ENCODE results near the gene GNA14. TPM values are rescaled to one million over a fixed set of nuclear protein-coding genes. Genes with fewer than 3 reads are reported as not detected.

GNA14 gene
- total and polyA plus RNA-seq, 2 experiments from 2014 or later = 0.21 to 0.36 TPM

DNA sequence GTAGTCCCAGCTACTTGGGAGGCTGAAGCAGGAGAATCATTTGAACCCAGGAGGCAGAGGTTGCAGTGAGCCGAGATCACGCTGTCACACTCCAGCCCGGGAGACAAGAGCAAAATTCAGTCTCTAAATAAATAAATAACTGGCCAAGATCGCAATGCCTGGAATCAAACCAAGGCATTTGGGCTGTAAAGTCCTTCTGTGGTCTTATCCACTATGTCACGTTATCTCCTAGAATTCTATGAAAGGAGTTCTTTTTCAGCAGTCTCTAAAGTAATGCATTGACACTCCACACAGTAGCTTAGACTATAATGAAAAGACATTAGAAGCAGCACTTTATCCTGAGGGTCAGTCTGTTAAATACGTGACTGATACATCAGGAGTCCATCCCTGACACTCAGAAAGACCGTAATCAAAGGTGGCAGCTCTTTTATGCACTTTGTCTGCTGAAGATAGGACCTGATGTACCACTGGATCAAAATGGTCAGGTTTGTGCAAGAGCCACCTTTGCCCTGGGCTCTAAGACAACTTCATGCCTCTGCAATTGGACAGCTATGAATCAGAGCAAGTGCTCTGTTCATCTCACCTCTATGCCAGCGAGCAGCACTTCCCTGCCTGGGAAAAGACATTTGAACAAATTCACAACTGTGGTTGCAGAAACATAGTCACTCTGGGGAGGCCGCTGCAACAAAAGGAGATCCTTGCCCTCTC is 31.7 kb upstream of the GNA14 start:
- Histone ChIP-seq H3K36me3 (no peaks in the 10 kb centered on the region), H3K4me3 (no peak overlapping the region), H3K27me3 (no peaks in the 10 kb centered on the region), H3K27ac (no peak overlapping the region), H3K4me1 (ENCODE audit: low read depth) (no peaks in the 10 kb centered on the region), H3K9me3 (ENCODE audit: low read depth) (no peaks in the 10 kb centered on the region)
- TF ChIP-seq, protein P1, sequence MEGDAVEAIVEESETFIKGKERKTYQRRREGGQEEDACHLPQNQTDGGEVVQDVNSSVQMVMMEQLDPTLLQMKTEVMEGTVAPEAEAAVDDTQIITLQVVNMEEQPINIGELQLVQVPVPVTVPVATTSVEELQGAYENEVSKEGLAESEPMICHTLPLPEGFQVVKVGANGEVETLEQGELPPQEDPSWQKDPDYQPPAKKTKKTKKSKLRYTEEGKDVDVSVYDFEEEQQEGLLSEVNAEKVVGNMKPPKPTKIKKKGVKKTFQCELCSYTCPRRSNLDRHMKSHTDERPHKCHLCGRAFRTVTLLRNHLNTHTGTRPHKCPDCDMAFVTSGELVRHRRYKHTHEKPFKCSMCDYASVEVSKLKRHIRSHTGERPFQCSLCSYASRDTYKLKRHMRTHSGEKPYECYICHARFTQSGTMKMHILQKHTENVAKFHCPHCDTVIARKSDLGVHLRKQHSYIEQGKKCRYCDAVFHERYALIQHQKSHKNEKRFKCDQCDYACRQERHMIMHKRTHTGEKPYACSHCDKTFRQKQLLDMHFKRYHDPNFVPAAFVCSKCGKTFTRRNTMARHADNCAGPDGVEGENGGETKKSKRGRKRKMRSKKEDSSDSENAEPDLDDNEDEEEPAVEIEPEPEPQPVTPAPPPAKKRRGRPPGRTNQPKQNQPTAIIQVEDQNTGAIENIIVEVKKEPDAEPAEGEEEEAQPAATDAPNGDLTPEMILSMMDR (IDR thresholded peaks at IDR 0.05; ENCODE audit: low read depth, low read length) = no peak
- DNase-seq (ENCODE audit: low read depth in 1 of 2, low spot score in 1 of 2) = peak in 1 of 2 donors; percentile 37

DNA sequence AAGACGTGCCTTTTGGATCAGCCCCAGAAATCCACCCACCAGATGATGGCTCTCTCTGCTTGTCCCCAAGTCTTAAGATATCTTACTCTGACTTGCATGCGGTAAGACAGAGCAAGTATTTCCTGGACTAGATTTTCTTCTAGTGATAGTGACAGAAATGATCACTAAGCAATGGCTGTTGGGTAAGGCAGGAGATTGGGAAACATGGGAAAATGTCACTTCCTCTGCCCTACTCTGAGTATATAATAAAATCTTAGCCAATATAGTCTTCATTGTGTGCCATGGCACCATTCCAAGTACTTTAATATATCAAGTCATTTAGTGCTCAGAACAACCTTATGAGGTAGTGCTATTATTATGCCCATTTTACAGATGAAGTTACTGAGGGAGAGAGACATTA is 31.0 kb upstream of the GNA14 start:
- Histone ChIP-seq H3K27me3 (no peaks in the 10 kb centered on the region), H3K9me3 (ENCODE audit: low read depth) (no peaks in the 10 kb centered on the region), H3K4me1 (ENCODE audit: low read depth) (no peaks in the 10 kb centered on the region), H3K36me3 (no peaks in the 10 kb centered on the region), H3K4me3 (no peak overlapping the region), H3K27ac (no peak overlapping the region)
- TF ChIP-seq, protein P1 (IDR thresholded peaks at IDR 0.05; ENCODE audit: low read depth, low read length) = no peak
- DNase-seq (ENCODE audit: low read depth in 1 of 2, low spot score in 1 of 2) = peak in 1 of 2 donors; percentile 50

DNA sequence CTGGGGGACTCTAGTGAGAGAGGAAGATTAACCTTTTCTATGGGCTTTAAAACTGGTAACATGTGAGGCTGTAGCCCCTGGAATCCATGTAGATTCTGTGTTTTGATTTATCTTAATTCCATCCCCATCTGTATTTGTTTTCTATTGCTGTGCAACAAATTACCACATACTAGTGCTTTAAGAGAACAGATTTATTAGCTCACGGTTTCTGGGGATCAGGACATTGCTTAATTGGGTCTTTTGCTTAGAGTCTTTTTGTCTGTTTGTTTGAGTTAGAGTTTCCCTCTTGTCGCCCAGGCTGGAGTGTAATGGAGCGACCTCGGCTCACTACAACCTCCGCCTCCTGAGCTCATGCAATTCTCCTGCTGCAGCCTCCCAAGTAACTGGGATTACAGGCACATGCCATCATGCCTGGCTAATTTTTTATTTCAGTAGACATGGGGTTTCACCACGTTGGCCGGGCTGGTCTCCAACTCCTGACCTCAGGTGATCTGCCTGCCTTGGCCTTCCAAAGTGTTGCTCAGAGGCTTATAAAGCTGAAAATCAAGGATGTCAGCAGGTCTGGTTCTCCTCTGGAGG is 29.9 kb upstream of the GNA14 start:
- TF ChIP-seq, protein P1 (IDR thresholded peaks at IDR 0.05; ENCODE audit: low read depth, low read length) = no peak
- H3K36me3 ChIP-seq = no peaks in the 10 kb centered on the region
- H3K4me3 ChIP-seq = no peak overlapping the region
- no peak overlapping the region for H3K27ac ChIP-seq
- DNase-seq (ENCODE audit: low read depth in 1 of 2, low spot score in 1 of 2) = no peak
- no peaks in the 10 kb centered on the region for H3K4me1 ChIP-seq (ENCODE audit: low read depth)
- H3K9me3 ChIP-seq (ENCODE audit: low read depth) = no peaks in the 10 kb centered on the region
- no peaks in the 10 kb centered on the region for H3K27me3 ChIP-seq

DNA sequence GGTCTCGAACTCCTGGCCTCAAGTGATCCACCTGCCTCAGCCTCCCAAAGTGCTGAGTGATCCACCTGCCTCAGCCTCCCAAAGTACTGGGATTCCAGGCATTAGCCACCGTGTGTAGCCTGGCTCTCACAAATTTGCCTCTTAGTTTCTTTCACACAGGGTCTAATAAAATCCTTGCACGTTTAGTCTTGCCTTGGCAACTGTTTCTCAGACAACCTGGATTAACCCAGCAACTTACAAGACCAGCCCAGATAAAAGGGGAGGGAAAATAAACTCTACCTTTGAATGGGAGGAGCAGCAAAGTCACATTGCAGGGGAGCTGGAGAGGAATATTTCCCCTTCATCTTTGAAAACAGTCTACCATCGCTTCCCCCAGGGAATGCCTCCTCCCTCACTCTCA is 29.3 kb upstream of the GNA14 start:
- H3K9me3 ChIP-seq (ENCODE audit: low read depth) = no peaks in the 10 kb centered on the region
- H3K27me3 ChIP-seq = no peaks in the 10 kb centered on the region
- TF ChIP-seq, protein P1 (IDR thresholded peaks at IDR 0.05; ENCODE audit: low read depth, low read length) = no peak

DNA sequence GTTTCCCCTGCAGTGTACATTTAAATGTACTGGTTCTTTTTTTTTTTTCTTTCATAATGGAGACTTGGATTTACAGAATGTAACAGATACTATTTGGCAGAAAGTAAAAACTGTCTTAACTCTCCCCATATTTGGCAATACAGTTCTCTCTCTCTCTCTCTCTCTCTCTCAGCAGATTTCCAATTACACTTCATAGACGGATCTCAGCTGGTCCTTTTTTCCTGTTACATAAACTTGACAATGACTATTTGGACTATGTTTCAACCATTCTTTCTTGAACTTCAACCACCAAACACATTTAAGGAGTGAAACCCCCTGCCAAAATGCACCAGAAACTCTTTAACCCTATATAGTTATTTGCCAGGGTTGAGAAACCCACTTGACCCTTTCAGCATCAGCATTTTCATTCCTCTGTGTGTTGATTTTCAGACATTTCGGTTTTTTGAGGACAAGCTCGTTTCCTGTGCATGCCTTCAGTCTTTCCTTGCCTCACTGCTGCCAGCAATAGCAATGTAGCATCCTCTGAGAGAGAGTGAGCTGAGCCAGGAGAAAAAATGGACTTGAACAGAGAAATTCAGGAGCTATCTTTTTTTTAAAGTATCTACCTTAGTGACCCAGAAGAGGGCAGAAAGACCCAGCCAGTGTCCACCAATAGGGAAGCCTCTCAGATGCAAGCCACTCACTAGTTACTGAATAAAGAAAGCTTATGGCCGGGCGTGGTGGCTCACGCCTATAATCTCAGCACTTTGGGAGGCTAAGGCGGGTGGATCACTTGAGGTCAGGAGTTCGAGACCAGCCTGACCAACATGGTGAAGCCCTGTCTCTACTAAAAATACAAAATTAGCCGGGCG is 26.0 kb upstream of the GNA14 start:
- no peak overlapping the region for H3K27ac ChIP-seq
- no peak overlapping the region for H3K4me3 ChIP-seq
- peak in 1 of 2 donors; percentile 73 for DNase-seq (ENCODE audit: low read depth in 1 of 2, low spot score in 1 of 2)
- TF ChIP-seq, protein P1 (IDR thresholded peaks at IDR 0.05; ENCODE audit: low read depth, low read length) = no peak
- H3K36me3 ChIP-seq = no peaks in the 10 kb centered on the region
- no peaks in the 10 kb centered on the region for H3K4me1 ChIP-seq (ENCODE audit: low read depth)
- H3K9me3 ChIP-seq (ENCODE audit: low read depth) = no peaks in the 10 kb centered on the region
- no peaks in the 10 kb centered on the region for H3K27me3 ChIP-seq

More for the DNA sequence above, 29.3 kb upstream of the GNA14 start:
- no peak overlapping the region for H3K27ac ChIP-seq
- no peaks in the 10 kb centered on the region for H3K4me1 ChIP-seq (ENCODE audit: low read depth)
- no peak overlapping the region for H3K4me3 ChIP-seq
- H3K36me3 ChIP-seq = no peaks in the 10 kb centered on the region
- DNase-seq (ENCODE audit: low read depth in 1 of 2, low spot score in 1 of 2) = no peak
